PC-9 (cell line): ENCODE results near the gene CFAP161.

ENCODE experiments used
- CTCF ChIP-seq: fragments of 200-600 bp; sonication (generic); conservative IDR thresholded peaks from 2 replicates; pipeline ENCODE4 v1.6.1; 2017; ENCODE audit warnings: mixed run types, antibody characterized with exemption, mild to moderate bottlenecking, moderate library complexity
- EZH2 ChIP-seq: fragments of 200-600 bp; sonication (generic); IDR thresholded peaks from 2 replicates; pipeline ENCODE4 v1.8.0; 2017; ENCODE audit warnings: antibody characterized with exemption, low read depth

GRCh38 chr15:81113204-81113657 lies 20.8 kb upstream of the CFAP161 start:
- TF ChIP-seq CTCF (no peak), EZH2 (no peak)
